HepG2 (cell line): Measurements from ENCODE around the gene DDOST. TPM values are rescaled to one million over a fixed set of nuclear protein-coding genes. Genes with fewer than 3 reads are reported as not detected.
A peak's percentile ranks its signal among the peaks of the same experiment; 100 is the strongest.

Experiments
- AHR ChIP-seq: IDR thresholded peaks from 2 replicates; pipeline ENCODE4 v1.6.1; 2018; ENCODE audit warnings: missing genetic modification reagents, missing compliant biosample characterization
- CBFB ChIP-seq: sonication (generic); formaldehyde crosslinking; IDR thresholded peaks from 2 replicates; pipeline ENCODE4 v1.4.0; 2020; ENCODE audit warnings: missing genetic modification reagents
- CBX2 ChIP-seq, 2 experiments: fragments of 200-600 bp in 1 of 2; sonication (generic); formaldehyde crosslinking in 1 of 2; IDR thresholded peaks; 2 replicates each; pipeline versions ENCODE4 v1.7.0 to v1.8.1; 2018 to 2022; ENCODE audit warnings: low read depth in 2 of 2, low read length in 1 of 2, mild to moderate bottlenecking in 1 of 2, missing genetic modification reagents in 1 of 2
- FOXA1 ChIP-seq, 2 experiments: fragments of 450-650 bp in 1 of 2; sonication (generic) in 1 of 2; formaldehyde crosslinking in 1 of 2; IDR thresholded peaks; 2 replicates each; pipeline versions ENCODE4 v1.4.0 to v1.6.1; 2016 to 2020; ENCODE audit warnings: missing genetic modification reagents in 1 of 2
- GRHL1 ChIP-seq: sonication (generic); formaldehyde crosslinking; conservative IDR thresholded peaks from 2 replicates; pipeline ENCODE4 v1.8.0; 2022; ENCODE audit warnings: missing genetic modification reagents
- NFE2L2 ChIP-seq: fragments of 150-350 bp; IDR thresholded peaks from 2 replicates; pipeline ENCODE4 v1.6.1; 2014; ENCODE audit warnings: low read length
- NR1H2 ChIP-seq: sonication (generic); formaldehyde crosslinking; IDR thresholded peaks from 2 replicates; pipeline ENCODE4 v1.8.1; 2022; ENCODE audit warnings: low read depth, missing genetic modification reagents, borderline replicate concordance
- SATB2 ChIP-seq: sonication (generic); formaldehyde crosslinking; IDR thresholded peaks from 2 replicates; pipeline ENCODE4 v1.5.0; 2020; ENCODE audit warnings: missing genetic modification reagents
- TAF15 ChIP-seq: fragments of 200-400 bp; formaldehyde crosslinking; IDR thresholded peaks from one replicate; pipeline ENCODE4 v1.6.1; 2018; ENCODE audit warnings: mild to moderate bottlenecking, low read depth, low read length; ENCODE audit not compliant: poor library complexity, severe bottlenecking
- TGIF2 ChIP-seq: IDR thresholded peaks from 2 replicates; pipeline ENCODE4 v1.6.1; 2016; ENCODE audit warnings: control low read depth, missing compliant biosample characterization
- ZNF274 ChIP-seq: sonication (generic); formaldehyde crosslinking; IDR thresholded peaks from 2 replicates; pipeline ENCODE4 v1.5.1; 2020; ENCODE audit warnings: mild to moderate bottlenecking, missing genetic modification reagents
- ZNF614 ChIP-seq: IDR thresholded peaks from 2 replicates; pipeline ENCODE4 v1.6.1; 2018; ENCODE audit warnings: missing biosample characterization, missing genetic modification reagents, inconsistent platforms, borderline replicate concordance
- ZNF670 ChIP-seq: sonication (generic); formaldehyde crosslinking; IDR thresholded peaks from 2 replicates; pipeline ENCODE4 v1.8.0; 2022; ENCODE audit warnings: mild to moderate bottlenecking, missing genetic modification reagents, borderline replicate concordance
- ZNF713 ChIP-seq: sonication (generic); formaldehyde crosslinking; IDR thresholded peaks from 2 replicates; pipeline ENCODE4 v1.4.0; 2020; ENCODE audit warnings: mild to moderate bottlenecking, missing genetic modification reagents
- ZNF782 ChIP-seq: sonication (generic); formaldehyde crosslinking; IDR thresholded peaks from 2 replicates; pipeline ENCODE4 v1.4.0; 2020; ENCODE audit warnings: missing genetic modification reagents, mild to moderate bottlenecking, borderline replicate concordance
- ZSCAN30 ChIP-seq: sonication (generic); formaldehyde crosslinking; IDR thresholded peaks from 2 replicates; pipeline ENCODE4 v1.5.0; 2020; ENCODE audit warnings: mild to moderate bottlenecking, missing genetic modification reagents
- ZZZ3 ChIP-seq: sonication (generic); formaldehyde crosslinking; IDR thresholded peaks from 2 replicates; pipeline ENCODE4 v1.4.0; 2020; ENCODE audit warnings: missing genetic modification reagents, mild to moderate bottlenecking, borderline replicate concordance
- polyA plus RNA-seq, 8 experiments: library from polyadenylated mRNA; depleted of rRNA in 3 of 8; stranded (reverse) in 7 of 8; unstranded in 1 of 8; fragments of >200 nt; fragmentation: Illumina TruSeq in 4 of 8; extraction: Trizol in 4 of 8; gene quantifications; 2 replicates each; pipeline versions ENCODE4 v1.2.1 to v1.2.3, GENCODE V29; 2011 to 2016; ENCODE audit warnings: low read depth in 4 of 8, missing spikeins in 1 of 8, mixed read lengths in 1 of 8; ENCODE audit not compliant: insufficient read depth in 1 of 8
- total RNA-seq, 5 experiments: library from RNA; depleted of rRNA; stranded (reverse); fragments of >200 nt; fragmentation: Illumina TruSeq; extraction: Trizol; gene quantifications; 2 replicates each; pipeline ENCODE4 v1.2.3, GENCODE V29; 2016; ENCODE audit warnings: low read depth in 1 of 5
- TF ChIP-seq, protein P1 (sequence below): fragments of 450-650 bp; IDR thresholded peaks from 2 replicates; pipeline ENCODE4 v1.6.1; 2017; ENCODE audit warnings: mild to moderate bottlenecking
- TF ChIP-seq, protein P2 (sequence below): sonication (generic); formaldehyde crosslinking; IDR thresholded peaks from 2 replicates; pipeline ENCODE4 v1.4.0; 2020; ENCODE audit warnings: missing genetic modification reagents
- TF ChIP-seq, protein P3 (sequence below): sonication (generic); formaldehyde crosslinking; IDR thresholded peaks from 2 replicates; pipeline ENCODE4 v1.5.0; 2020; ENCODE audit warnings: mild to moderate bottlenecking, missing genetic modification reagents

Gene DDOST
- total and polyA plus RNA-seq, 2 of the 13 experiments (the other 11 are each of a cell fraction or from before 2014, with no cell fraction given), result 335 to 494 TPM

DNA sequence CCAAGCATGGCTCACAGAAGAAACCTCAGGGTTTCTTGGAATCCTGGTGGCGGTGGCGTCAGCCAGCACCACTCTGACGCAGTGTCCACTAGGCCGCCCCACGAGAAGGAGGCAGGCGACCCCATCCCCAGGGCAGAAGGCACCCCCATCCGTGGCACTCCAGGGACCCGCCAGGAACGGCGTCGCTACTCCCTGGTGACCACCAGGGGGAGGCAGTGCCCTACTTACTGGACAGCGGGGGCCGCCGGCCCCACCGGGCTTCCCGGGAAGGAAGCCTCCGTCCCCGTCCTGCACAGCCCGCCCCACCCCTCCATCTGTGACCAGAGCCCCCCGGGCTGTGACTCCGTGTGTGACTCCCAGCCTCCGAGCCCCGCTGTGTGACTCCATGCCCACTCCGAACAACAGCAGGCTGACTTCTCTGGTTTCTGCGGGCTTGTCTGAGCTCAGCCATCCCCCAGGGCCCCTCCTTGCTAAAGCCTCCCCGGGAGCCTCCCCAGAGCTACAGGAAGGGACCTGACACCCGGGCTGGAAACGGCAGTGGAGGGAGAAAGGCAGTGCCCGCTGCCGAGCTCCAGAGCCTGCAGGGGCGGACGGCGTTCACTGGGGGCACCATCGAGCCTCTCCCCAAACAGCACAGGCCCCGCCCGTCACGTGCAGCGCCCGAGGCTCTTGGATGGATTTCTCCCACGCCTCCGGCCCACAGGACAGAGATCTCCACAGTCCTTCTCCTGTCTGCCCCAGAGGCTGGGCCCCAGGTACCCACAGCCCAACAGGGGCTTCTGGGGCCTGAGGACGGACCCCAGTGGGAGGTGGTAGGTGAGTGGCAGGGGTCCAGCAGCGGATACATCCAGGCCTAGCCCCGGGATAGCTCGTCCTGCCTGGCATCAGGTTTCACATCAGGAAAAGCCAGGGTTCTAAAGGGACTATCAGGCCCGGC, 35.5 kb upstream of the DDOST start (continued):
- TF ChIP-seq GRHL1 (CRISPR knock-in tag) (no peak), TAF15 (no peak), TGIF2 (CRISPR knock-in tag) (peak; percentile 58; the same call in 1 of the 2 replicates), ZNF670 (CRISPR knock-in tag) (no peak), ZNF614 (CRISPR knock-in tag) (0 out of 2 replicates have a peak, but pooled peaks have one; percentile 16), ZNF713 (CRISPR knock-in tag) (no peak), ZZZ3 (peak; percentile 53; the same call in 1 of the 2 replicates), SATB2 (CRISPR knock-in tag) (no peak), CBX2 (IDR thresholded peaks at IDR 0.05; ENCODE audit: low read depth, low read length) (no peak), CBX2 (CRISPR knock-in tag; IDR thresholded peaks at IDR 0.05; ENCODE audit: low read depth) (0 out of 2 replicates have a peak, but pooled peaks have one; percentile 24), ZSCAN30 (CRISPR knock-in tag) (0 out of 2 replicates have a peak, but pooled peaks have one; percentile 16), ZNF782 (CRISPR knock-in tag) (peak; percentile 53; the same call in 1 of the 2 replicates), NR1H2 (CRISPR knock-in tag) (no peak), FOXA1 (IDR thresholded peaks at IDR 0.05) (no peak), FOXA1 (CRISPR knock-in tag; IDR thresholded peaks at IDR 0.05) (no peak), AHR (0 out of 2 replicates have a peak, but pooled peaks have one; percentile 15), CBFB (CRISPR knock-in tag) (no peak), NFE2L2 (no peak), ZNF274 (CRISPR knock-in tag) (no peak)
- TF ChIP-seq, protein P1, sequence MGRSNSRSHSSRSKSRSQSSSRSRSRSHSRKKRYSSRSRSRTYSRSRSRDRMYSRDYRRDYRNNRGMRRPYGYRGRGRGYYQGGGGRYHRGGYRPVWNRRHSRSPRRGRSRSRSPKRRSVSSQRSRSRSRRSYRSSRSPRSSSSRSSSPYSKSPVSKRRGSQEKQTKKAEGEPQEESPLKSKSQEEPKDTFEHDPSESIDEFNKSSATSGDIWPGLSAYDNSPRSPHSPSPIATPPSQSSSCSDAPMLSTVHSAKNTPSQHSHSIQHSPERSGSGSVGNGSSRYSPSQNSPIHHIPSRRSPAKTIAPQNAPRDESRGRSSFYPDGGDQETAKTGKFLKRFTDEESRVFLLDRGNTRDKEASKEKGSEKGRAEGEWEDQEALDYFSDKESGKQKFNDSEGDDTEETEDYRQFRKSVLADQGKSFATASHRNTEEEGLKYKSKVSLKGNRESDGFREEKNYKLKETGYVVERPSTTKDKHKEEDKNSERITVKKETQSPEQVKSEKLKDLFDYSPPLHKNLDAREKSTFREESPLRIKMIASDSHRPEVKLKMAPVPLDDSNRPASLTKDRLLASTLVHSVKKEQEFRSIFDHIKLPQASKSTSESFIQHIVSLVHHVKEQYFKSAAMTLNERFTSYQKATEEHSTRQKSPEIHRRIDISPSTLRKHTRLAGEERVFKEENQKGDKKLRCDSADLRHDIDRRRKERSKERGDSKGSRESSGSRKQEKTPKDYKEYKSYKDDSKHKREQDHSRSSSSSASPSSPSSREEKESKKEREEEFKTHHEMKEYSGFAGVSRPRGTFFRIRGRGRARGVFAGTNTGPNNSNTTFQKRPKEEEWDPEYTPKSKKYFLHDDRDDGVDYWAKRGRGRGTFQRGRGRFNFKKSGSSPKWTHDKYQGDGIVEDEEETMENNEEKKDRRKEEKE, result no peak
- TF ChIP-seq, protein P2, sequence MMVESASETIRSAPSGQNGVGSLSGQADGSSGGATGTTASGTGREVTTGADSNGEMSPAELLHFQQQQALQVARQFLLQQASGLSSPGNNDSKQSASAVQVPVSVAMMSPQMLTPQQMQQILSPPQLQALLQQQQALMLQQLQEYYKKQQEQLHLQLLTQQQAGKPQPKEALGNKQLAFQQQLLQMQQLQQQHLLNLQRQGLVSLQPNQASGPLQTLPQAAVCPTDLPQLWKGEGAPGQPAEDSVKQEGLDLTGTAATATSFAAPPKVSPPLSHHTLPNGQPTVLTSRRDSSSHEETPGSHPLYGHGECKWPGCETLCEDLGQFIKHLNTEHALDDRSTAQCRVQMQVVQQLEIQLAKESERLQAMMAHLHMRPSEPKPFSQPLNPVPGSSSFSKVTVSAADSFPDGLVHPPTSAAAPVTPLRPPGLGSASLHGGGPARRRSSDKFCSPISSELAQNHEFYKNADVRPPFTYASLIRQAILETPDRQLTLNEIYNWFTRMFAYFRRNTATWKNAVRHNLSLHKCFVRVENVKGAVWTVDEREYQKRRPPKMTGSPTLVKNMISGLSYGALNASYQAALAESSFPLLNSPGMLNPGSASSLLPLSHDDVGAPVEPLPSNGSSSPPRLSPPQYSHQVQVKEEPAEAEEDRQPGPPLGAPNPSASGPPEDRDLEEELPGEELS (CRISPR knock-in tag), result 0 out of 2 replicates have a peak, but pooled peaks have one; percentile 11
- TF ChIP-seq, protein P3, sequence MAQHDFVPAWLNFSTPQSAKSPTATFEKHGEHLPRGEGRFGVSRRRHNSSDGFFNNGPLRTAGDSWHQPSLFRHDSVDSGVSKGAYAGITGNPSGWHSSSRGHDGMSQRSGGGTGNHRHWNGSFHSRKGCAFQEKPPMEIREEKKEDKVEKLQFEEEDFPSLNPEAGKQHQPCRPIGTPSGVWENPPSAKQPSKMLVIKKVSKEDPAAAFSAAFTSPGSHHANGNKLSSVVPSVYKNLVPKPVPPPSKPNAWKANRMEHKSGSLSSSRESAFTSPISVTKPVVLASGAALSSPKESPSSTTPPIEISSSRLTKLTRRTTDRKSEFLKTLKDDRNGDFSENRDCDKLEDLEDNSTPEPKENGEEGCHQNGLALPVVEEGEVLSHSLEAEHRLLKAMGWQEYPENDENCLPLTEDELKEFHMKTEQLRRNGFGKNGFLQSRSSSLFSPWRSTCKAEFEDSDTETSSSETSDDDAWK (CRISPR knock-in tag), result no peak
